ENCODE results near the gene NHERF2.
"Not testable (repeated sequence)": the region's sequence is repeated elsewhere in the genome, so short reads cannot be mapped to it uniquely, and the experiment has no call there.

NHERF2 gene

DNA sequence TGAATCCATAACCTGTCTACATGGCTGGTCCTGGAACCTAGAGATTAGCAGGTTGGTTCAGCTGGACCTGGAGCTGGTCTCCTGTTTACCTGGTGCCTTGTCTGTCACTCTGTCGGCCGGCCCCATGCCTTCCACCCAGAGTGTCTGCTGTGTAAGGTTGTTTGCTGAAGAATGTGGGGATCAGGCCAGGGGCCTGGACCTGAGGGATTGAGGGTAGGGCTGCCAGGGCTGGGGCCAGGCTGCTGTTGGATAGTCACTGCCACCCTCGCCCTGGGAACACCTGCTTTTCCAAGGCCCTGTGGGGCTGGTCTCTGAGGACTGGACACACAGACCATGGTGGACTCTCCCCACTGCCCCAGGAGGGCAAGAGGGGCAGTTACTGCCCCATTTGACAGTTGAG, 1.4 kb downstream of the NHERF2 start:
- DNase-seq (ENCODE audit: low read depth in 2 of 2) = no peak

DNA sequence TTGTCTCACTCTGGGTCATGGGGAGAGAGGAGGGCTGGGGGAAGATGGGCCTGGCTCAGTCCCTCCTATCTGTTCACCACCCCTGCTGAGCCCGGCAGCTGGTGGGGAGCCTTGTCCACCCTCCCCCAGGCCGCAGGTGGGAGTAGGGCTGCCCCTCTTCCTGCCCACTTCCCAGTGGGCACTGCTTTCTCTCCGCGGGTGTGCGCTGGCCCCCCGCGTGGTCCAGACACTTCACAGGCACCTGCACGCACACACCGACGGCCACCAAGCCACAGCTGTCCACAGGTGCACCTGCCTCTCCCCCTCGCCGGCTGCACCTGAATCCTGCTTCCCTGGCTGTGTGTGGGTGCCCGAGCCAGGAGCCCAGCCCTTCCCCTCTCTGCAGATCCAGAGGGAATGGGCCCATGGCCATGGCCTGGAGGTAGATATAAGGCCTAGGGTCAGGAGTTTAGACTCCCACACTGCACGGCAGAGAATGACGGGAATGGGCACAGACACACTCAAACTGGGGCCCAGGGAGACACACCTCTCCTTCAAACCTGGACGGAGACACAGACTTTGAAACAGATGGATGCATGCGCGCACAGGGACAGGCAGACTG, 2.0 kb downstream of the NHERF2 start:
- no peak for DNase-seq (ENCODE audit: low read depth in 2 of 2)

DNA sequence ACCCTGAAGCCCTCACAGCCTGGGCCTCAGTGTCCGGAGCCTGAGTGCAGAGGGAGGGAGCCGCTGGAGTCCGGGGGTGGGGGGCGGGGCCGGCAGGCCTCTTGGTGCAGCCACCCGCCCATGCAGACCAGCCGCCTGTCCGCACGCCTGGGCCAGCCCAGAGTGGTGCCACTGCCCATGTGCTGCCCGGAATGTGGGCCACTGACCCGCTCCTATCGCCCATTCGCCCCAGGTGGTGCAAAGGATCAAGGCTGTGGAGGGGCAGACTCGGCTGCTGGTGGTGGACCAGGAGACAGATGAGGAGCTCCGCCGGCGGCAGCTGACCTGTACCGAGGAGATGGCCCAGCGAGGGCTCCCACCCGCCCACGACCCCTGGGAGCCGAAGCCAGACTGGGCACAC, 2.6 kb downstream of the NHERF2 start:
- DNase-seq (ENCODE audit: low read depth in 2 of 2) = no peak

DNA sequence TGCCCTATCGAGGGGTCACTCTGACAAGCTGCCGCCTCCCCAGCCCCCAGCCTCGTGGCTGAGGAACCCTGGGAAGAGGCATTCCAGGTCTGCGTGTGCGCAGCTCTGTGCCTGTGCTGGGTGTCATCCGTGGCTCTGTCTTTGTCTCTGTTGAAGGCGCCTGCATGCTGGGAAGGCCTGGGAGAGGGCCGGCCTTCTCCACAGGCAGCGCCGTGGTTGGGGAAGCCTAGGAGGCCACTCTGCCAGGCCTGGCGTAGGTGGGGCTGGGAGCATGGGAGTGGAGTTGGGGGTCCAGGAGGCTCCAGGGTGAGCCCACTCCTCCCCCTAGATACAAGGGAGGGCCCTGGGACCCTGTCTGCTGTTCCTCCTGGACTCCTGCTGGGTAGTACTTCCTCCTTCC, 3.3 kb downstream of the NHERF2 start:
- no peak for DNase-seq (ENCODE audit: low read depth in 2 of 2)

DNA sequence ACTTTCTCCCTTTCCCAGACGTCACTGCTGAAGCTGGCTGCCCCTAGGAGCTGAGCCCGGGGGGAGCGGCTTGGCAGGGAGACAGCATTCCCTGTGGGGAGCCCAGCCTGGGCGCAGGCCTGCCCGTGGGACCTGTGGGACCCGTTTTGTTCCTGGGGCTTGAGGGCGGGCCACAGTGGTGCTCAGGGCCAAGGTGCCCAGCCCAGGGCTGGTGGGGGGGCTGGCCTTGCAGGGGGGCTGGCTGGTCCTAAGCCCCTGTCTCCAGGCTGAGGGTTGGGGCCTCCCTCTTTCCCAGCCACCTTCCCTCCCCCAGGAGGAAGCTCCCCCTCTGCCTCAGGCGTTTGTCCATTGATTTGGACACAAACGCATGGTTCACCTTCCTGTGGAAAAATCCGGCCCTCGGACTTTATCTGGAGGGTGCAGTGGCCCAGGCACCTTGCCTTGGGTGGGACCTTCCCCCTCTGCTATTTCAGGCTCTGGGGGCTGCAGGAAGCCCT, 4.4 kb downstream of the NHERF2 start:
- DNase-seq (ENCODE audit: low read depth in 2 of 2) = no peak

DNA sequence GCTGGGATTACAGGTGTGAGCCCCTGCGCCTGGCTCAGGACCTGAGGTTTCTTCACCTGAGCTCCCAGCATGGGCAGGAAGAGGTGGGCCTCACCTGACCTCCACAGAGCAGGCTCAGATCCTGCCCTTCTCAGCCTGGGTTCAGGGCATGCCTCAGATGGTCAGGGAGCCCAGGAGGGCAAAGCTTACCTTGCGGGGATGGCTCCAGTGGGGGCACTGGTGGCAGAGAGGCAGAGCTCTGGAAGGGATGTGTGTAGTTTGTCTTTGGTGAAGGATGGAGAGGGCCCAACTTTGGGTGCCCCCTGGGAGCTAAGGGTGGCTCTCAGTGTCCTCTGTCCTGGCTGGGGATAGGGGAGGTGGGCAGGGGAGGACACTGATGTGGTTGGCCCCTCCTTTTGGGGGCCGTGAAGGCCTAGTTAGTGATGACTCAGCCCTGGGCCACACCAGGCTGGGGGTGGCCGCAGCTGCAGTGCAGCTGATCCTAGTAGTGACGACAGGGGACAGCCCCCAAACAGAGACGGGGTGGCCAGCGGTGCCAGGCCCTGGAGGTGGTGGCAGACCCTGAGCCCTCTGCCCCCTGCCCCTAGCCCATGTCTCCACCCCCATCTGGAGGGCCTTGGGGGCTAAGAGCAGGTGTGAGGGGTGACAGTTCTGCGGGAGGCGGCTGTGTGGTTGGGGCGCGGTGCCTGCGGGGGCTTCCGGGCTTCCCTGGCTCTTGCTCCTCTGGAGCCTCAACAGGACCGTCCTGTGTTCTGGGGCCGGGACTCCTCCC, 5.8 kb downstream of the NHERF2 start:
- no peak for DNase-seq (ENCODE audit: low read depth in 2 of 2)

DNA sequence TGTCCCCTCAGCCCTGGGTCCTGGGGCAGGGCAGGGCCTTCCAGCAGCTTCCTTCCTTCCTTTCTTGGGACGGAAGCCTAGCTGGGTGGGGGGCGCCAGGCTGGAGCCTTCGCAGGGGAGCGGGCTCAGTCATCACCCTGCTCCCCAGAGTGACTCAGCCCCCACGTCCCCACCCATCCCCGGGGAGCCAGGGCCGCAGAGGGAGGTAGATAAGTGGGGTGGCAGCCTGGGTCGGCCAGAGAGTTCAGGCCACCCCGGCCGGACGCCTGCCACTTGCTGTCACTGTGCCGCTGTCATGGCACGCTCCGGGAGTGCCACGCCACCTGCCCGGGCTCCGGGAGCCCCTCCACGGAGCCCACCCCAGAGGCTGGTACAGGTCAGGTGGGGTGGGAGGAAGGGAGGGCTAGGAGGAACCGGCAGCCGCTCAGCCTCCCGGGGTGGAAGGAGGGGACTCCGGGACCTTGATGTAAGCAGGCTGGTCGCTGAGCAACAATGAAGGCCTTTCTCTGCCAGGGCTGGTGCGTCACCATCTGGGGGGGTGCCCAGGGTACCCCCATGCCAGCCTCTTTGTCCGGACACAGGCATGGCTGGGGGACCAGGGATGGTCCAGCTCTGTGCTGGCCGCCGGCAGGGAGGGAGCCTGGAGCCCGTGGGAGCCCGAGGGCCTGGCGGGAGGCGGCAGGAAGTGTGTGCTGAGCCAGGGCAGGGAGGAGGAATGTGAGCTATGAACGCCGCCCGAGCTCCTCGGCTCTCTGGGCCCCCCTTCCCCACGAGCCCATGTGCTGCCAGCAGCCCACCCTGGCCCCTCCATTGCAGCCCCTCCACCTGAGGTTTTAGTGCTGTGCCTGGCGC, 6.6 kb downstream of the NHERF2 start:
- no peak for DNase-seq (ENCODE audit: low read depth in 2 of 2)

DNA sequence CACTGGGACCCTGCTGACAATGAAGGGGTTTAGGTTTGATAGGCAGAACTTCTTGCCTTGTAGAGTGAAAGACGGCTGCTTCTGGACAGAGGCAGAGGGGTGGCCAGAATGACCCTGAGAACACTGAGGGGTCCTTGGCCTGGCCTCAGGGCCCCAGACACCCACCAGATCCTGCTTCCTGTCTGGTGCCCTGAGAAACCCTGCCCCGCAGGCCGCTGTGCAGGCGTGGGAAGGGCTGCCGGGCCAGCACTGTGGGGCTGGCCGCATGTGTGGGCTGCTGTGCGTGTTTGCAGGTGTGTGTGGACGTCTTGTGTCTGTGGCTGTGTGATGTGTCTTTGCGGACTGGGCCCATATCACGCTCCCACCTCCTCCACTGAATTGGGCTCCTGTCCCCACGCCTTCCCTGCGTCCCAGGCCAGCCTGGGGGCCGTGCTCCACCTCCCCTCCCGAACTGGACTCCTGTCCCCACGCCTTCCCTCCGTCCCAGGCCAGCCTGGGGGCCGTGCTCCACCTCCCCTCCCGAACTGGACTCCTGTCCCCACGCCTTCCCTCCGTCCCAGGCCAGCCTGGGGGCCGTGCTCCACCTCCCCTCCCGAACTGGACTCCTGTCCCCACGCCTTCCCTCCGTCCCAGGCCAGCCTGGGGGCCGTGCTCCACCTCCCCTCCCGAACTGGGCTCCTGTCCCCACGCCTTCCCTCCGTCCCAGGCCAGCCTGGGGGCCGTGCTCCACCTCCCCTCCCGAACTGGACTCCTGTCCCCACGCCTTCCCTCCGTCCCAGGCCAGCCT, 7.4 kb downstream of the NHERF2 start:
- not testable (repeated sequence) for DNase-seq (ENCODE audit: low read depth in 2 of 2)

DNA sequence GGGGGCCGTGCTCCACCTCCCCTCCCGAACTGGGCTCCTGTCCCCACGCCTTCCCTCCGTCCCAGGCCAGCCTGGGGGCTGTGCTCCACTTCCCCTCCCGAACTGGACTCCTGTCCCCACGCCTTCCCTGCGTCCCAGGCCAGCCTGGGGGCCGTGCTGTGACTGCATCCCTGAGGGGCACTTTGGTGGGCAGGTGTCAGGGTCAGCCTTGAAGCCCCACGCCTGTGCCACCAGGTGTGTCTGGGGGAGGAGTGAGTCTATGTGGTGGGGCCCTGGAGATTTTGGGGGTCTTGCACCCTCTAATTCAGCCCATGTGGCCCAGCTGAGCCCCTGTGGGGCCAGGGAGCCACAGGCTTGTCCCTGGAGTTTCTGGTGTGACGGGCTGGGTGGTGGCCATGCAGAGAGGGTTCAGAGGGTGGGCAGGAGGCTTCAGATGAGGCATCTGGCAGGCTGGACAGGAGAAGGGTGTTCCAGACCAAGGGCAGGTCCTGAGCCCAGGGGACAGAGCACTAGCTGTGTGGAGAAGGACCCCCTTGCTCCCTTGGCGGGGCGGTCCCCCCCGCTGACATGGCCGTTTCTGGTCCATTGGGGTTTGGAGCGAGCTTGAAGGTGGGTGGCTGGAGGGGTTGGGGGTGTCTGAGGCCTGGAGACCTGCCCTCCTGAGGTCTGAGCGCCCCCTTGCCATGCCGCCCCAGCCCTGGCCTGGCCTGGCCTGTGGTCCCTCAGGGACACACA, 8.2 kb downstream of the NHERF2 start:
- no peak for DNase-seq (ENCODE audit: low read depth in 2 of 2)

DNA sequence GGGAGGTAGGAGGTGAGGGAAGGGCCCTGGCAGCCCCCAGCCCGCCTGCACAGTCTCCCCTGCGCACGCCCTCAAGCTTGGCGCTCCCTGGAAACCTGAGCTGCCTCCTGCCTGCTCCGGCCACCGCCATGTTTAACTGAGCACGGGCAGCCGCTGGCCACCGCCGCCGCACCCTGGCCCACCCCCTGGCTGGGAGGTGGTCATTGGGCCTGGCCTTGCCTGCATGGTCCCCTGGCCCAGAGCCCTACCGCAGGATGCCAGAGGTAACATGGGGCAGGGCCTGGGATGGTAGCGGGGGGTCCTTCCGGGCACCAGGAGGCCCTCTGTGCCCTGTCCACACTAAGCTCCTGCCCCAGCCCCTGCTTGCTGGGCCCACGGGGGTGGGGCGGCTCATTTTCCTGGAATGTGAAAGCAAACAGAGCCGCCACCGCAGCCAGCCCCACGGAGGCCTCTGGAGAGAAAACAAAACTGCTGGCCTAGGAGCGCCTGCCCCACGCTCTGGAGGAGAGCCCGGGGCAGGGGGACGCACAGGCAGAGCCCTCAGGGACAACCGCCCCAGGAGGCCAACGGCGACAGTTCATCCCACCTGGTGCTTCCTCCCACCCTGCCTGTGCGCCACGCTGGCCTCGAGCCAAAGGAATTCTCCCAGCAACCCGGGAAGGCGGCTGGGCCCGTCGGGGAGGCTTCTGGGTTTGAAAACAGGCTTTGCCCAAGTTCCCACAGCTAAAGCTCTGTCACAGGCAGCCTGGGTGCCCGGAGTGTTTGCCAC, 8.9 kb downstream of the NHERF2 start:
- DNase-seq (ENCODE audit: low read depth in 2 of 2) = no peak

DNA sequence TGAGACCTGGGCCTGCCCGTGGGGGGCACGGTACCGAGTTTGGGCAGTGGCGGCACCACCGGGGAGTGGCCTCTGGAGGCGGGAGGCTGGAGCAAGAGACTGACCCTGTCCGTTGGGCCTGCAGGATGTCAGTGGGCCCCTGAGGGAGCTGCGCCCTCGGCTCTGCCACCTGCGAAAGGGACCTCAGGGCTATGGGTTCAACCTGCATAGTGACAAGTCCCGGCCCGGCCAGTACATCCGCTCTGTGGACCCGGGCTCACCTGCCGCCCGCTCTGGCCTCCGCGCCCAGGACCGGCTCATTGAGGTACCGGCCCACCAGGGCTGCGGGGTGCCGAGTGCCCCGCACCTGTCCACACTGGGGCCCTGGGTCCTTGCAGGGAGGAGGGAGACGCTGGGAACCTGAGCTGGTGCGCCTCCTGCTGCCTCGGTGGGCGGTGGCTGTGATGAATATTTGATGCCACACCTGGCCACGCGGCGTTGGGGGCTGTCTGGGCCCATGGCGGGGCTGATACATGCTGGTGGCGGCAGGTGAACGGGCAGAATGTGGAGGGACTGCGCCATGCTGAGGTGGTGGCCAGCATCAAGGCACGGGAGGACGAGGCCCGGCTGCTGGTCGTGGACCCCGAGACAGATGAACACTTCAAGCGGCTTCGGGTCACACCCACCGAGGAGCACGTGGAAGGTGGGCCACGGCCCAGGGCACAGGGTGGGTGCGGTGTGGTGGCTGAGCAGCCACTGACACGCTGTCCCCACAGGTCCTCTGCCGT, 9.7 kb downstream of the NHERF2 start:
- DNase-seq (ENCODE audit: low read depth in 2 of 2) = no peak

DNA sequence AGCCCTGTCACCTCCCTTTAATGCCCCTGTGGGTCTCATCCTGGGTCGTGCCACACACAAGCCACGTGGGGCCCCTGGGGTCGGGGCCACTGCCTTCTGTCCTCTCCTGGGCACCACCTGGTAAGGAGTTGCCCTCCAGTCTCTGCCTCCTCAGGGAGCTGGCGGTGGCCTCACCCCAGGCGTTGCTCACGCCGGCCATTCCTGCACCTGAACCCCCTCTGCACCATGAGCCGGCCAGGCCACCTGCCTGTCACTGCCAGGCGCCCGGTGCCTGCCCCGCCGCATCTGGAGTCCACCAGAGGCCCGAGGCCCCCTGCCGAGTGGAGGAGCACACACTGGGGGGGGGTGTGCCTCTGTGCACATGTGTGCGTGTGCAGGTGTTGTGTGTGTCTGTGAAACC, 10.4 kb downstream of the NHERF2 start:
- no peak for DNase-seq (ENCODE audit: low read depth in 2 of 2)

DNA sequence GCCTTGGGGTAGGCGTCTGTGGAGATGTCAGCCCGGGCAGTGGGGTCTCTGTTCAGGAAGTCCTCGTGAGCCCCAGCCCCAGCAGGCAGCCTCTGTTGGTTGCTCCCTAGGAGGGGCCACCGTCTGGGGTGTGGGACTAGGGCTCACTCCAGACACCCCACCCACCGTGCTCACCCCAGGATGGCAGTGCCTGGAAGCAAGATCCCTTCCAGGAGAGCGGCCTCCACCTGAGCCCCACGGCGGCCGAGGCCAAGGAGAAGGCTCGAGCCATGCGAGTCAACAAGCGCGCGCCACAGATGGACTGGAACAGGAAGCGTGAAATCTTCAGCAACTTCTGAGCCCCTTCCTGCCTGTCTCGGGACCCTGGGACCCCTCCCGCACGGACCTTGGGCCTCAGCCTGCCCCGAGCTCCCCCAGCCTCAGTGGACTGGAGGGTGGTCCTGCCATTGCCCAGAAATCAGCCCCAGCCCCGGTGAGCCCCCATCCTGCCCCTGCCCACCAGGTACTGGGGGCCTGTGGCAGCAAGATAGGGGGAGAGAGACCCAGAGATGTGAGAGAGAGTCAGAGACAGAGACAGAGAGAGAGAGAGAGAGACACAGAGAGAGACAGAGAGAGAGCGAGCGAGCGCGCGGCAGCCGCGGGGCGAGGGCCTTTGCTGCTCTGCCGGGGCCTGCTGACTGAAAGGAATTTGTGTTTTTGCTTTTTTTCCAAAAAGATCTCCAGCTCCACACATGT, 11.1 kb downstream of the NHERF2 start:
- DNase-seq (ENCODE audit: low read depth in 2 of 2) = no peak

DNA sequence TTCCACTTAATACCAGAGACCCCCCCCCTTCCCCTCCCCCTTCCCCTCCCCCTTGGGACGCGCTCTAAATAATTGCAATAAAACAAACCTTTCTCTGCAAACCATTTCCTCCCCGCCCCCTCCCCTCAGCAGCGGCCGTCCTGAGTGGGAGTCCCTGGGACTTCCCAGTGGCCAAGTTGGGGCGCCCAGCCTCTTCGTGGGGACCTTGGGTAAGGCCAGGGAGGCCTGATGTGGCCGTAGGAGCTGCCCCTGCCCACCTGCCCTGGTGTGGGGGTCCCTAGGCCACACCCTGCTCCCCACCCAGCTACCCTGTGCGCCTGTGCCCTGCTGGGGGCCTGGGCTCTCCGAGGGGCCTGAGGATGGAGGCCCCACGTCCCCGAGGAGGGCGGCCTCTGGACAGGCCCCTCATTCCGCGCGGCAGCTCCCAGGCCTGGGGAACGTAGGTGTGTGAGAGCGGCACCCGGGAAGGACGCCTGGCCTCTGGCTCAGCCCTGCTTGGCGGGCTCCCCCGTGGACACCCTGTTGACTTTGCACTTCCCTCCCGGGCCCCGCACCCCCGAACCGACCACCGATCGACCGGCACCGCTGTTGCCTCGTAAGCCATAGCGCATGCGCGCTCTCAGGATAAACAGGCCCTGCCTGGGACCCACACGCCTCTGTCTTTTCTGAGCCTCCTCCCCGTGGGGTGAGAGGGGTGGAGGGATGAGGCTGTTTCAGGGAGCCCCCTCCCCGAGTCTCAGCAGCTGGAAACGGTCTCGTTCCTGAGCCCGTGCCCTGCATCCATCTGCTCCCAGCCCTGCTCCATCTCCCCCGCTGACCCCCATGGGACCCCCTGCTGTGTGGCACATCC, 11.9 kb downstream of the NHERF2 start:
- no peak for DNase-seq (ENCODE audit: low read depth in 2 of 2)

DNA sequence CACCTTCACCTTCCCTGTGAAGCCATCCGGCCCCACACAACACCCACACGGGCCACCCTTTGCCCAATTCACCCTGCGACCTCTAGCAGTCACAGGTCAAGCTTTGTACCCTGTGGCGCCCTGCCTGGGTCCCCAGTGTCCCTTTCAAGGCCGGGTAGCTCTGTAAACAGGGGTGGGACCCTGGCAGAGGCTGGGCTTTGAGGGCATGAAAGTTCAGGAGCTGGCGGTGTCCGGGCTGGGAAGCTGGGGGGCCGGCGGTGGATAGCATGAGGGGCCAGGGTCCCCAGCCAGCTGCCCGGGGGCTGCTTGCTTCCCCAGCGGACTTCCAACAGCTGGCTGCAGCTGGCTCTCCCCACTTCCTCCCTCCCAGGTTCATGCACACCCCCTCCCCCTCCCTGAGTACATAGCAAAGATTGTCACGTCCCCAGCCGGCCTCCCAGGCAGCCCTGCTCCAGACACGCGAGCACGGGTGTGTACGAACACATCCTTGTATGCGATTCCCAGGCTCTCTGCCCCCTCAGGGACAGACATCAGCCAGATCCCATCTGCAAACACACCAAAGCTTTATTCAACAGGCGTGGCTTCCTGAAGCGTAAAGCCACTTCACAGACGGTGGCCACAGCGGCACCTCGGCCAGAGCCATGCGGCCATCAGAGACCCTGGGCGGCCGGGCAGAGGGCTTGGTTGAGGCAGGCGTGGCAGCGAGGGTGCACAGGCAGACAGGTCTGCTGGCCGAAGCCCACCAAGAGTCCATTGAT, 12.8 kb downstream of the NHERF2 start:
- DNase-seq (ENCODE audit: low read depth in 2 of 2) = no peak

DNA sequence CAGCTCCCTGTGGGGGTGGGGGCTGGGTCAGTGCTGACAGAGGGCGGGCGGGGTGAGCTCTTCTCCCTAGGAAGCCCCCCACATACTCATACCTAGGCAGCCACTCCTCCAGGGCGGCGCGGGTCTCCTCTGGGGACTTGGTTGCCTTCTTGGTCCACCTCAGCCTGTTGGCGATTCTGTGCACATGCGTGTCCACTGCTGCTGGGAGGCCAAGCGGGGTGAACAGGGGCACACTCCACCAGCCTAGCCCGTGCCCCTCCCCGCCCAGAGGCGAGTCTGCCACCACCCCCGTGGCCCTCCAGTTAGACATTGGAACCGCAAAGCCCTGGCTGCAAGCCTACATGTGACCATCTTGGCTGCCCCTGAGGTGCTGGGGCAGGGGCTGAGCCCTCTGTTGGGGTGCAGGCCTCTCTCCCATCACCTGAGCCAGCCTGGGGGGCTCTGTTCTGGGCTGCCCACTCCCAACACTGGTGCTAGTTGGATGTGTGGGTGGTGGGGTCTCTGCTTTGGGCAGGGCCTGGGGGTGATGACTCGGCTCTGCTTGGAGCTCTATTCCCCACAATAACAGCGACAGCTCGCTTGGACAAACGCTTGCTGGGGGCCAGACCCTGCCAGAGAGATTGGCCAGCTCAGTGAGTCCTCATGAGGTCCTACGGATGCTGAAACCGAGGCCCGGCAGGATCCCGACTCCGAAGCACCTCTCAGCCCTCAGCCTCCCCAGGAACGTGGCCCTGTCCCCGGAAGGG, 13.5 kb downstream of the NHERF2 start:
- no peak for DNase-seq (ENCODE audit: low read depth in 2 of 2)

All from stimulated activated CD8-positive, alpha-beta memory T cell treated with anti-CD3 and anti-CD28 coated beads, Interleukin-15, amount 100 ng/mL, for 4 hours (primary cell).